ENCODE data around the gene CAPN10.

Gene CAPN10

GRCh38 chr2:240598311-240598911 is 11.9 kb downstream of the CAPN10 start:
- TF ChIP-seq CTCF (IDR thresholded peaks at IDR 0.05; ENCODE audit: low read depth, low read length): no peak
- H3K4me3 ChIP-seq (ENCODE audit: low read depth, low read length): no peak overlapping the region

GRCh38 chr2:240599141-240599583 is 12.6 kb downstream of the CAPN10 start:
- H3K4me3 ChIP-seq (ENCODE audit: low read depth, low read length): no peak overlapping the region
- TF ChIP-seq CTCF (IDR thresholded peaks at IDR 0.05; ENCODE audit: low read depth, low read length): no peak

- TF ChIP-seq CTCF (IDR thresholded peaks at IDR 0.05; ENCODE audit: low read depth, low read length): no peak
Observed at GRCh38 chr2:240600451-240600961, 14.0 kb downstream of the CAPN10 start.

GRCh38 chr2:240601061-240601830 is 14.7 kb downstream of the CAPN10 start:
- no peak overlapping the region for H3K4me3 ChIP-seq (ENCODE audit: low read depth, low read length)
- no peak for TF ChIP-seq CTCF (IDR thresholded peaks at IDR 0.05; ENCODE audit: low read depth, low read length)

More at GRCh38 chr2:240600451-240600961, 14.0 kb downstream of the CAPN10 start:
- H3K4me3 ChIP-seq (ENCODE audit: low read depth, low read length): no peak overlapping the region

GRCh38 chr2:240601831-240602160 is 15.3 kb downstream of the CAPN10 start:
- TF ChIP-seq CTCF (IDR thresholded peaks at IDR 0.05; ENCODE audit: low read depth, low read length): no peak

GRCh38 chr2:240602266-240603050 is 15.9 kb downstream of the CAPN10 start:
- H3K4me3 ChIP-seq (ENCODE audit: low read depth, low read length): no peak overlapping the region
- no peak for TF ChIP-seq CTCF (IDR thresholded peaks at IDR 0.05; ENCODE audit: low read depth, low read length)

More at GRCh38 chr2:240601831-240602160, 15.3 kb downstream of the CAPN10 start:
- no peak overlapping the region for H3K4me3 ChIP-seq (ENCODE audit: low read depth, low read length)

Data from WI38 (cell line).